Neural cell (in vitro differentiated cells): ENCODE results near the gene CLPX.

Experiments used
- CTCF ChIP-seq: fragments of 450-650 bp; IDR thresholded peaks from 2 replicates; pipeline ENCODE4 v1.5.1; 2014; ENCODE audit warnings: antibody characterized with exemption, mild to moderate bottlenecking, moderate library complexity; ENCODE audit not compliant: poor library complexity, severe bottlenecking
- EP300 ChIP-seq: fragments of 450-650 bp; conservative IDR thresholded peaks from 2 replicates; pipeline ENCODE4 v1.6.1; 2014; ENCODE audit warnings: antibody characterized with exemption, mild to moderate bottlenecking, moderate library complexity; ENCODE audit not compliant: poor library complexity, severe bottlenecking
- EZH2 ChIP-seq: fragments of 200-600, 300-800 bp; shearing (Covaris generic), sonication (generic); IDR thresholded peaks from 2 replicates; pipeline ENCODE4 v1.6.1; 2014; ENCODE audit warnings: antibody characterized with exemption, low read length, borderline replicate concordance, mild to moderate bottlenecking; ENCODE audit not compliant: insufficient read depth, poor library complexity, severe bottlenecking
- RAD21 ChIP-seq: fragments of 450-650 bp; conservative IDR thresholded peaks from 2 replicates; pipeline ENCODE4 v1.6.1; 2014; ENCODE audit warnings: antibody characterized with exemption, mild to moderate bottlenecking, moderate library complexity
- REST ChIP-seq: IDR thresholded peaks from 2 replicates; pipeline ENCODE4 v1.6.1; 2012; ENCODE audit warnings: borderline replicate concordance
- SMC3 ChIP-seq: fragments of 450-650 bp; conservative IDR thresholded peaks from 2 replicates; pipeline ENCODE4 v1.6.1; 2014; ENCODE audit warnings: antibody characterized with exemption, mild to moderate bottlenecking, moderate library complexity; ENCODE audit not compliant: poor library complexity
- TAF1 ChIP-seq: IDR thresholded peaks from 2 replicates; pipeline ENCODE4 v1.6.1; 2012; ENCODE audit warnings: low read depth

- TF ChIP-seq REST (no peak), CTCF (no peak), EZH2 (no peak), TAF1 (no peak), RAD21 (no peak), EP300 (no peak), SMC3 (no peak)
Measured at GRCh38 chr15:65156692-65157091, 28.4 kb downstream of the CLPX start.
